Thyroid gland (tissue), 4 donors: ENCODE data around the gene C12orf42. TPM values are rescaled to one million over a fixed set of nuclear protein-coding genes. Genes with fewer than 3 reads are reported as not detected.

Source experiments
- DNase-seq, 2 donors: peaks; one replicate each; pipeline ENCODE4 v3.0.0-alpha.2; 2019
- H3K27ac ChIP-seq, 3 donors: fragments of 200-600 bp; sonication (generic); 1 replicate in 2 of 3; 2 replicates in 1 of 3; pipeline ENCODE4 v1.5.1; 2016 to 2019; ENCODE audit warnings: mild to moderate bottlenecking in 1 of 3, moderate library complexity in 1 of 3
- H3K27me3 ChIP-seq: fragments of 200-600 bp; sonication (generic); one replicate; pipeline ENCODE4 v1.5.1; 2019
- H3K36me3 ChIP-seq, 2 donors: fragments of 200-600 bp; sonication (generic); one replicate each; pipeline ENCODE4 v1.5.1; 2016 to 2019
- H3K4me1 ChIP-seq, 2 donors: fragments of 200-600 bp; sonication (generic); one replicate each; pipeline ENCODE4 v1.5.1; 2017 to 2019
- H3K4me3 ChIP-seq, 3 donors: fragments of 200-600 bp; sonication (generic); replicated peaks in 1 of 3; 1 replicate in 2 of 3; 2 replicates in 1 of 3; pipeline ENCODE4 v1.5.1; 2016; ENCODE audit warnings: mild to moderate bottlenecking in 1 of 3
- H3K9me3 ChIP-seq: fragments of 200-600 bp; sonication (generic); one replicate; pipeline ENCODE4 v1.5.1; 2017
- CTCF ChIP-seq, 6 experiments: fragments of 200-600 bp in 3 of 6; fragments of 450-650 bp in 3 of 6; sonication (generic) in 3 of 6; IDR thresholded peaks; one replicate each; pipeline ENCODE4 v1.5.1; 2016 to 2019; ENCODE audit warnings: antibody characterized with exemption in 6 of 6, mild to moderate bottlenecking in 2 of 6, inconsistent platforms in 1 of 6, moderate library complexity in 1 of 6
- POLR2A ChIP-seq, 2 donors: fragments of 450-650 bp; IDR thresholded peaks; one replicate each; pipeline ENCODE4 v1.6.1; 2017; ENCODE audit warnings: antibody characterized with exemption in 2 of 2, mild to moderate bottlenecking in 2 of 2, moderate library complexity in 1 of 2
- WGBS, 2 donors: methylation state at CpG; one replicate each; pipeline ENCODE4 v1.1.5; 2017; 5-methylcytosine and 5-hydroxymethylcytosine counted together
- intact Hi-C: fragments of 100-400 bp; cut with DNase I; formaldehyde crosslinking; loops from one replicate; pipeline ENCODE4 v1.15.1; 2023
- total RNA-seq, 4 donors: library from RNA; depleted of rRNA; stranded (reverse); fragments of >200 nt; gene quantifications; one replicate each; pipeline ENCODE4 v1.2.3, GENCODE V29; 2016

Gene C12orf42
- total RNA-seq, 4 donors from 2014 or later, result not detected

- DNase-seq, result no peak
- Histone ChIP-seq H3K4me1 (no peaks in the 10 kb centered on the region), H3K36me3 (no peaks in the 10 kb centered on the region), H3K4me3 (no peak overlapping the region), H3K27ac (no peak overlapping the region), H3K27me3 (no peaks in the 10 kb centered on the region), H3K9me3 (no peaks in the 10 kb centered on the region)
- 72 to 92% methylated on average over 2 of the region's 2 CpGs for WGBS, 2 donors
- TF ChIP-seq CTCF (IDR thresholded peaks at IDR 0.05), result no peak
- intact Hi-C loops, result no loop called here
Observed at GRCh38 chr12:103354403-103354802, 141.4 kb downstream of the C12orf42 start.

- intact Hi-C loops, result no loop called here
- WGBS, 2 donors, result 83 to 84% methylated on average over 4 of the region's 4 CpGs
- no peak overlapping the region for H3K4me3 ChIP-seq
- H3K36me3 ChIP-seq, result no peaks in the 10 kb centered on the region
- no peaks in the 10 kb centered on the region for H3K4me1 ChIP-seq
- DNase-seq, result no peak
- no peaks in the 10 kb centered on the region for H3K9me3 ChIP-seq
- TF ChIP-seq POLR2A (IDR thresholded peaks at IDR 0.05) (no peak), CTCF (IDR thresholded peaks at IDR 0.05) (no peak)
- no peak overlapping the region for H3K27ac ChIP-seq
- no peaks in the 10 kb centered on the region for H3K27me3 ChIP-seq
Observed at GRCh38 chr12:103353913-103354312, 141.9 kb downstream of the C12orf42 start.

GRCh38 chr12:103350116-103350515 is 145.7 kb downstream of the C12orf42 start:
- Histone ChIP-seq H3K4me1 (no peaks in the 10 kb centered on the region), H3K27me3 (no peaks in the 10 kb centered on the region), H3K4me3 (no peak overlapping the region), H3K36me3 (no peaks in the 10 kb centered on the region), H3K9me3 (no peaks in the 10 kb centered on the region), H3K27ac (no peak overlapping the region)
- no peak for TF ChIP-seq POLR2A (IDR thresholded peaks at IDR 0.05)
- TF ChIP-seq CTCF (IDR thresholded peaks at IDR 0.05), result no peak
- intact Hi-C loops, result no loop called here
- DNase-seq, result no peak
- 87% methylated on average over 5 of the region's 5 CpGs for WGBS, 2 donors

- intact Hi-C loops, result no loop called here
- 80 to 85% methylated on average over 1 of the region's 1 CpG for WGBS, 2 donors
- Histone ChIP-seq H3K4me1 (no peaks in the 10 kb centered on the region), H3K9me3 (no peaks in the 10 kb centered on the region), H3K27me3 (no peaks in the 10 kb centered on the region), H3K27ac (no peak overlapping the region), H3K36me3 (no peaks in the 10 kb centered on the region), H3K4me3 (no peak overlapping the region)
- no peak for TF ChIP-seq CTCF (IDR thresholded peaks at IDR 0.05)
- no peak for TF ChIP-seq POLR2A (IDR thresholded peaks at IDR 0.05)
- DNase-seq, result no peak
Observed at GRCh38 chr12:103348935-103349334, 146.8 kb downstream of the C12orf42 start.

DNA sequence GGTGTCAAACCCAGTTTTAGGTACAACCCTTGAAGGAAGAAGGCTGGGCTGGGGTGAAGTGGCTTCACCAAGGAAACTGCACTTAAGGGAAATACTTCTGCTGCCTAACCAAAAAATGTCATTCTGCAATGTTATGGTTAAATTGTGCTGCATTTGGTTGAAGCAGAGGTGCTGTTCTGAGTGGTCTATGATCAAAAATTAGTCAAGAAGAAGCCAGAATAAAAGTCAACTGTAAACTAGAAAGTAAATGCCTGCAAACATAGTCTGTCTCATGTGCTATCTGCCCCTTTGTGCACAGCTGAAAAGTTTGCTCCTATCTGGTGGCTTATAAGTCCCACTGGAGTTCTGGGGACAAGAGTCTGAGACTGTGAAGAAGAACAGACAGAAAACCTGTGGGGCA is 158.8 kb downstream of the C12orf42 start:
- no peak for TF ChIP-seq CTCF (IDR thresholded peaks at IDR 0.05)
- no peak for TF ChIP-seq POLR2A (IDR thresholded peaks at IDR 0.05)

More for the DNA sequence above, 158.8 kb downstream of the C12orf42 start:
- intact Hi-C loops, result no loop called here
- DNase-seq, result no peak
- no peaks in the 10 kb centered on the region for H3K36me3 ChIP-seq
- no peak overlapping the region for H3K27ac ChIP-seq
- H3K9me3 ChIP-seq, result no peaks in the 10 kb centered on the region
- H3K4me1 ChIP-seq, result no peaks in the 10 kb centered on the region
- no peaks in the 10 kb centered on the region for H3K27me3 ChIP-seq
- H3K4me3 ChIP-seq, result no peak overlapping the region
